Stimulated activated naive CD8-positive, alpha-beta T cell treated with anti-CD3 and anti-CD28 coated beads, Interleukin-15, amount 100 ng/mL, for 72 hours (primary cell): ENCODE results near the gene RNF145.

Source experiments
- ATAC-seq: fragments of 150-1000 bp; cut with Tn5 transposase; 2 replicates; pipeline ENCODE4 v1.10.0; 2021; ENCODE audit warnings: mild to moderate bottlenecking, moderate library complexity
- DNase-seq, 2 donors: peaks; one replicate each; pipeline ENCODE4 v3.0.0; 2021 to 2022
- H3K27ac Mint-ChIP-seq, 2 donors: one replicate each; pipeline ENCODE4 v1.8.0; 2022; ENCODE audit warnings: mild to moderate bottlenecking in 2 of 2, mixed read lengths in 2 of 2, moderate library complexity in 2 of 2
- H3K27me3 Mint-ChIP-seq: one replicate; pipeline ENCODE4 v1.8.0; 2022; ENCODE audit warnings: mixed read lengths
- H3K4me1 Mint-ChIP-seq: one replicate; pipeline ENCODE4 v1.8.0; 2022; ENCODE audit warnings: mild to moderate bottlenecking, mixed read lengths
- H3K4me3 Mint-ChIP-seq, 2 donors: one replicate each; pipeline ENCODE4 v1.8.0; 2022; ENCODE audit warnings: mild to moderate bottlenecking in 2 of 2, mixed read lengths in 2 of 2, moderate library complexity in 1 of 2
- H3K9me3 Mint-ChIP-seq, 2 donors: one replicate each; pipeline ENCODE4 v1.8.0; 2022; ENCODE audit warnings: mixed read lengths in 2 of 2

Gene RNF145

DNA sequence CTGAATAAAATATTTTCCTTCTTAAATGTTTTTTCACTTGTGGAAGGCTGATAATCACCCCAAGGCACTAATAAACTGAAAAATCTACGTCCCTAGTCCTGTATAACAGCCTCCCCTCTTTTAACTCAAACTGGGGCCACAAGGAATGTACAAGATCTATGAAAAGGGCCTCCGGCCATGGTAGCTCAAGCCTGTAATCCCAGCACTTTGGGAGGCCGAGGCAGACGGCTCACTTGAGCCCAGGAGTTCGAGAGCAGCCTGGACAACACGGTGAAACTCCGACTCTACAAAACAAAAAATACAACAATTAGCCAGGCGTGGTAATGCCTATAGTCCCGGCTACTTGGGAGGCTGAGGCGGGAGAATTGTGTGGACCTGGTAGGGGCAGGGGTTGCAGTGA is 23.6 kb downstream of the RNF145 start:
- peaks cover 79% of the 10 kb centered on the region for H3K4me1 Mint-ChIP-seq
- no peaks in the 10 kb centered on the region for H3K9me3 Mint-ChIP-seq
- peak overlapping the region in 1 of 2 donors; percentile 35 for H3K4me3 Mint-ChIP-seq
- H3K27me3 Mint-ChIP-seq = no peaks in the 10 kb centered on the region
- peak overlapping the region; percentile 58 to 78 for H3K27ac Mint-ChIP-seq
- ATAC-seq = no peak
- DNase-seq = no peak

DNA sequence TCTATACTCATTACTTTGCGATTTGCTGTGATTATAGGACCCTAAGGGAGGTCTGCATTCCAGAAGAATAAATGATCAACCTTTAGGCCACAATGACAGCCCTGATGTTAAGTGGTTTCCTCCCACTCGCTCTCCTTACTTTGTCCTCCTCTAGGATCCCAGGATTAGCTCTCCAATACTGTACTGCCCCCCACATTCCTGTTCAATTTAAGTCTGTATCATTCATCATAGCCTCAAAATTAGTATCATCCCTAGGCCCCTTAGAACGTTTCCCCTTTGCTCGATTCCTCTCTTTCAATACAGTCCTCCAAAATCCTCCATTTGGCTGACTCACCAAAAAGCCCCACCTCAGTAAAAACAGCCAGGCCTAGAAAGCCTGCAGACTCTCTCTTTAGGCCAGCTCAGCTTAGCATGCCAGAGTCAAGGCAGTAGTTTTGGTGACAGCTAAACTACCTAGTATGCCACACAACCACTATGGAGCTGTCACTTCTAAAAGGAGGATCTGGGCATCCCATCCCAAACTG is 24.4 kb downstream of the RNF145 start:
- Mint-ChIP-seq H3K27me3 (no peaks in the 10 kb centered on the region), H3K4me1 (peaks cover 85% of the 10 kb centered on the region), H3K4me3 (peak overlapping the region; percentile 24 to 58), H3K27ac (peak overlapping the region in 1 of 2 donors; percentile 72), H3K9me3 (no peaks in the 10 kb centered on the region)
- DNase-seq (peak; percentile 24 to 49), ATAC-seq (peak; percentile 95)

DNA sequence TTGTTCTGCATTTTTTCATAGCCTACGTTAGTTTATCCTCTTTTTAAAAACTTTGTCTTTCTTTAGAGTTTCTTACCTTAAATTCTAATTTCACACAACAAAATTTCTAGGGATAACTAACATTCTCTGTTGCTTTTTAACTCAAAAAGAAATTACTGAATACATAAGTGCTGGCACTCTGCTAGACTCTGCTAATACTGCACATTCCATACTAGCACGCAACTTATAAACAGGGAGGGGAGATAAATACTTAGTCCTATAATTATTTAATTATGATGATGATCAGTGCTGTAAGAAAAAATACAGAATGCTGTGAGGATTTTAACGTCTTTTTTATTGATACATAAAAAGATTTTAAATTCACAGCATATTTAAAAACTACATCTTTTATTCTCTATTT is 25.1 kb downstream of the RNF145 start:
- no peak overlapping the region for H3K4me3 Mint-ChIP-seq
- no peaks in the 10 kb centered on the region for H3K9me3 Mint-ChIP-seq
- DNase-seq (no peak), ATAC-seq (no peak)
- no peaks in the 10 kb centered on the region for H3K27me3 Mint-ChIP-seq
- peaks cover 85% of the 10 kb centered on the region for H3K4me1 Mint-ChIP-seq
- no peak overlapping the region for H3K27ac Mint-ChIP-seq

GRCh38 chr5:159183247-159183646 is 26.1 kb downstream of the RNF145 start:
- no peak for ATAC-seq
- DNase-seq = no peak
- peaks cover 88% of the 10 kb centered on the region for H3K4me1 Mint-ChIP-seq
- H3K4me3 Mint-ChIP-seq = no peak overlapping the region
- H3K27ac Mint-ChIP-seq = no peak overlapping the region
- no peaks in the 10 kb centered on the region for H3K9me3 Mint-ChIP-seq
- no peaks in the 10 kb centered on the region for H3K27me3 Mint-ChIP-seq

DNA sequence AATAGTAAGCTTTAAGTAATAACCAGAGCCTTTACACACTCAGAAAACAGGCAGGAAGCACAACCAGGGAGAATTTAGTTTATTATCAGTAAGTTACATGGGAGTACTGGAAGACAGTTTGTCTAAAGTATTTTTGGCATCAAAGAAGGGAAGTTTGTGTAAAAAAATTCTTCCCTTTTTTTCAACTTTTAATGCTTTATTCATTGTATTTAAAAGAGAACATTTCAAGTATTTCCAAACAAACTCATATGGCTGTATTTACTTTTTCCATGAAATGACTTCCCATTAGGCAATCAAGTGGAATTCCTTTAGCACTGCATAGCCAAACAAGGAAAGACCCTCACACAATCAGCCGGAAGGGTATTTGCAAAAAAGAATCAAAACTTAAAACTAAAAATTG is 26.7 kb downstream of the RNF145 start:
- ATAC-seq (no peak), DNase-seq (no peak)
- no peaks in the 10 kb centered on the region for H3K27me3 Mint-ChIP-seq
- no peak overlapping the region for H3K27ac Mint-ChIP-seq
- H3K4me3 Mint-ChIP-seq = no peak overlapping the region
- peaks cover 84% of the 10 kb centered on the region for H3K4me1 Mint-ChIP-seq
- no peaks in the 10 kb centered on the region for H3K9me3 Mint-ChIP-seq

DNA sequence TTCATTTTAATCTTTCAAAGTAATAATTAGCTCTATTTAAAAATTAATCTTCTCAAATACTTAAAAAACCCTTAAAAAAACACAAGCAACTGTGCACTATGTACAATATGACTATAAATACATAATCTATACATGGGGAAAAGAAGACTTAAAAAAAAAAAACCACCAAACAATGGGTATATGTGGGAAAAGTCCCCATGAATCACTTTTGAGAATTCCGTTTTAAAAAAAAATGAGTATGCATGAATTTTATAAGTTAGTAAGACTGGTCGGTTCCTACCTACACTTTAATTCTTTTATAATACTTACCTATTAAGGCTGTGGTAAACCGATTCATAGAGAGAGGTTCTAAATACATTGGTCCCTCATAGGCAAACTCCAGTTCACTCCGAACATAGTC is 27.7 kb downstream of the RNF145 start:
- ATAC-seq (no peak), DNase-seq (no peak)
- no peak overlapping the region for H3K27ac Mint-ChIP-seq
- H3K4me3 Mint-ChIP-seq = peak overlapping the region in 1 of 2 donors; percentile 82
- H3K4me1 Mint-ChIP-seq = peaks cover 89% of the 10 kb centered on the region
- no peaks in the 10 kb centered on the region for H3K9me3 Mint-ChIP-seq
- no peaks in the 10 kb centered on the region for H3K27me3 Mint-ChIP-seq

DNA sequence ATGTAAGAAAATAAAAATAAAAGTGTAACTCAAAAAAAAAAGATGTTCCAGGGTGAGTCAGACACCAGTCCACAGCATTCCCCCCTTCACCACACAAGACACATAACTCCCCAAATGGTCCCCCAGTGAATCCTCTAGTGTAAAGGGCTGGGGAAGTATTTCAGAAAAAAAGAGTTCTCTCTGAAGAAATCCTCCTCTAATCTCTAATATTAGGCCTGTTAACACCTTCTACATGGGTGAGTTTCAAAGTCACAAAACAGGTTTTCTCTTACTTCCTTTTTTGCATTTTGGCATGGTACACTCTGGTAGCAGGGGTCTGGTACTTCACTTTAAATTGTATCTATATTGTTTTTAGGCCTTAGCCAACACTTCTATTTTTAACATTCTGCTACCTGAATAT is 28.2 kb downstream of the RNF145 start:
- no peak for ATAC-seq
- Mint-ChIP-seq H3K27me3 (no peaks in the 10 kb centered on the region), H3K4me1 (peaks cover 89% of the 10 kb centered on the region), H3K4me3 (peak overlapping the region; percentile 53 to 82), H3K27ac (peak overlapping the region in 1 of 2 donors; percentile 95), H3K9me3 (no peaks in the 10 kb centered on the region)
- DNase-seq = no peak

DNA sequence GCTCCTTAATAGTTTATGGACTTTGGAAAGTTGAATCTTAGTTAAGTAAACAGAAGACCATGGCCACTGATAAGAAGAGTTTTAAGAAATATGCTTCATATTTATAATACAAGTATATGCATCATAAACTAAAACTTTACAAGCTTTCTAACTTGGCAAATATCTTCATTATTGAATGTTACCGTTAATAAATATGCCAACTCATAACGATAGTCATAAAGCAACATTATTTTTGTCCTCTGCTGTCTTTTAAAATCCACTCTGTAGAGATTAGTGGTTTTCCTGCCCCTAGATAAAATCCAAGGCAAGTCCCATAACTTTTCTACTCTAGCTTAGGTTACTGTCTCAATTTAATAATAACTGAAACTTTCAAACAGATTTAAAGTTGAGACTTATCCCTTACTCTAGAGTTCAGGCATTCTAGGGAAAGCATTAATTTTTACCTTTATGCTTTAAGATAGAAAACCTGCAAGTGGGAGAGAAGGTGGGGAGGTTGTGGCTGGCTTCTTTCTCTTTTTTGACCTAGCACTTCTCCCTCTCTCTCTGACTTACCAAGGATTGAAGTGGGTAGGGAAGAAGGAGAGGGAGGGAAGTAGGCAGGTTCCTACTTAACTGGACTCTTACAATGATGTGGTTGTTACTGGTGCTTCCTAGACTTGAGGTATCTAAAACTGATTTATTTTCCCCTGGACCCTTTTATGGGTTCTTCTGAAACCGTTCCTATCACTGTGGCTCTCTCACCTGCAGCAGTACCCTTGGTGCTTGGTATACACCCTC is 29.6 kb downstream of the RNF145 start:
- DNase-seq (no peak), ATAC-seq (no peak)
- H3K27me3 Mint-ChIP-seq = no peaks in the 10 kb centered on the region
- peaks cover 89% of the 10 kb centered on the region for H3K4me1 Mint-ChIP-seq
- peak overlapping the region; percentile 67 for H3K4me3 Mint-ChIP-seq
- H3K9me3 Mint-ChIP-seq = no peaks in the 10 kb centered on the region
- peak overlapping the region; percentile 77 to 93 for H3K27ac Mint-ChIP-seq

- Mint-ChIP-seq H3K9me3 (no peaks in the 10 kb centered on the region), H3K27ac (peak overlapping the region; percentile 67 to 93), H3K4me3 (peak overlapping the region; percentile 44 to 67), H3K4me1 (peaks cover 82% of the 10 kb centered on the region), H3K27me3 (no peaks in the 10 kb centered on the region)
- DNase-seq (peak in 1 of 2 donors; percentile 36), ATAC-seq (peak; percentile 99)
Observed at GRCh38 chr5:159178978-159179377, 30.4 kb downstream of the RNF145 start.

GRCh38 chr5:159175547-159175946 is 33.8 kb downstream of the RNF145 start:
- Mint-ChIP-seq H3K27ac (peak overlapping the region in 1 of 2 donors; percentile 88), H3K9me3 (no peaks in the 10 kb centered on the region), H3K27me3 (no peaks in the 10 kb centered on the region), H3K4me3 (no peak overlapping the region), H3K4me1 (peaks cover 60% of the 10 kb centered on the region)
- DNase-seq (no peak), ATAC-seq (no peak)

- Mint-ChIP-seq H3K4me3 (no peak overlapping the region), H3K4me1 (peaks cover 54% of the 10 kb centered on the region), H3K9me3 (no peaks in the 10 kb centered on the region), H3K27ac (peak overlapping the region in 1 of 2 donors; percentile 25), H3K27me3 (no peaks in the 10 kb centered on the region)
- no peak for DNase-seq
- ATAC-seq = no peak
Observed at GRCh38 chr5:159174511-159175168, 34.7 kb downstream of the RNF145 start.

DNA sequence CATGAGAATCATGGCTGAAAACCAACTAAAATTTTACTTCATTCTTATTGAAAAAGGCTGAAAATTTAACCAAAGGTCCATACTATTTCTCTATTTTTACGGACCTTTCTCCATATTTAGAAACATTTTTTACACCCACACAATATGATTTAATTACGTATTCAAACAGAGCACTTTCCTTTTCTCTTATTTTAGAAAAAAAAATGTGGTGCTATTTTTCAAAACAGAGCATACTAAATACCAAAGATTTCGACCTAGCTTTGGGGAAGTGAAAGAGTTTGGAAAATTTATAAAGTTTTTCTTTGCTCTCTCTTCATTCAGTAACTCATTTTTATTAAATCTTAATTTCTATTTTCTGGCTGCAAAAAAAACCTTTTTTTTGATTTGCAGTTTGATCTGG is 38.1 kb downstream of the RNF145 start:
- no peaks in the 10 kb centered on the region for H3K9me3 Mint-ChIP-seq
- H3K27me3 Mint-ChIP-seq = no peaks in the 10 kb centered on the region
- no peak overlapping the region for H3K27ac Mint-ChIP-seq
- H3K4me3 Mint-ChIP-seq = no peak overlapping the region
- peaks cover 37% of the 10 kb centered on the region for H3K4me1 Mint-ChIP-seq
- ATAC-seq = no peak
- DNase-seq = no peak

DNA sequence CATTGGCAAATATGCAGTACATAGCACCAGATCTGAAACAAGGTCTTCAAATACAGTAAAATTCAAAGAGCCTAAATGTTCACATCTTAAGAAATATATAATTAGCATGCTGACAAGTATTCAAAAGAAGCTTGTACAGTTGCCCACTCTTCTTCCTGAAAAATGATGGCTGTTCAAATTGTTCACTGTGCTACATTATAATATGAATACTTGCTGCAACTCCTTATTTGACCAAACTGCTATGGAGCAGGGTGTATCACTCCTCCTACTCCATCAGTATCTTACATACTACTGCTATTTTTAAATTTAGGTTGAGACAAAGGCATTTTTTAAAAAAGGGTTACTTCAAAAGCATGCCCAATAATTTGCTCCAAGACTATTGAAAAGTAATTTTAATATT is 39.3 kb downstream of the RNF145 start:
- H3K9me3 Mint-ChIP-seq = no peaks in the 10 kb centered on the region
- DNase-seq (no peak), ATAC-seq (no peak)
- H3K27ac Mint-ChIP-seq = peak overlapping the region in 1 of 2 donors; percentile 42
- H3K27me3 Mint-ChIP-seq = no peaks in the 10 kb centered on the region
- H3K4me1 Mint-ChIP-seq = peaks cover 35% of the 10 kb centered on the region
- H3K4me3 Mint-ChIP-seq = no peak overlapping the region

- no peak overlapping the region for H3K27ac Mint-ChIP-seq
- DNase-seq = no peak
- no peaks in the 10 kb centered on the region for H3K9me3 Mint-ChIP-seq
- H3K27me3 Mint-ChIP-seq = no peaks in the 10 kb centered on the region
- no peak for ATAC-seq
- H3K4me1 Mint-ChIP-seq = peaks cover 46% of the 10 kb centered on the region
- no peak overlapping the region for H3K4me3 Mint-ChIP-seq
Observed at GRCh38 chr5:159166416-159166815, 42.9 kb downstream of the RNF145 start.

GRCh38 chr5:159163701-159164046 is 45.7 kb downstream of the RNF145 start:
- Mint-ChIP-seq H3K4me1 (peaks cover 55% of the 10 kb centered on the region), H3K27me3 (no peaks in the 10 kb centered on the region)

DNA sequence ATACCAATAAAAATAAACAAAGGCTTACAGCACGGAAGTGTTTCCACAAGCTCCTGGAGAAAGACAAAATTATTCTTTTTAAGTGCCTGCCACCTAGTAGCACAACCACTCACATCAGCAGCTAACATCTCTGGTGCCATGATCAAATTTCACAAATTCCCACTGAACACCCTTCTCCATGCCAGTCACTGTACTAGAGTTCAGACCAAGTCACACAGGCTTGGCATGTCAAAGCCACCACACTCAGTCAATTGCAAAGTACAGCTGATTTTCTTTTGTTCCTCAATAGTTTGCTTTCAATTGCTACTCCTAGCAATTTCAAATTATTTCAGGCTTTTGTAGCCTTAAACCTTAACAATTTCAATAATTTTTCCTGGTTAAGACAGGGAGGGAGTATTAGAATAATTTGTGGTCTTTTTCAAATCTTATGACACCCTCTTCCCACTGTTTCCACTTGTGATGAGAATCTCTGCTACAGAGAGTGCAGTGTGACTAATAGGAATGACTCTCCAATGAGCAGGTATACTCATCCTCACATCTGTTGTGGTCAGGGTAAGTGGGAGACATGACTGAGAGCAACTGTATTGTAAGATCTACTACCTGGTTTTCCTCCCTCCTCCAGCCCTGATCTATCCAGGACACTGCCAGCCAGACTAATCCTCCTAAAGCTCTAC is 46.2 kb downstream of the RNF145 start:
- peaks cover 60% of the 10 kb centered on the region for H3K4me1 Mint-ChIP-seq
- DNase-seq = no peak
- H3K4me3 Mint-ChIP-seq = peak overlapping the region in 1 of 2 donors; percentile 3
- peak overlapping the region in 1 of 2 donors; percentile 43 for H3K27ac Mint-ChIP-seq
- no peaks in the 10 kb centered on the region for H3K9me3 Mint-ChIP-seq
- ATAC-seq = peak; percentile 98
- H3K27me3 Mint-ChIP-seq = no peaks in the 10 kb centered on the region

More at GRCh38 chr5:159163701-159164046, 45.7 kb downstream of the RNF145 start:
- DNase-seq (no peak), ATAC-seq (no peak)
- Mint-ChIP-seq H3K9me3 (no peaks in the 10 kb centered on the region), H3K27ac (peak overlapping the region in 1 of 2 donors; percentile 4), H3K4me3 (peak overlapping the region in 1 of 2 donors; percentile 3)
